Gastrocnemius medialis (tissue), 4 donors: Measurements from ENCODE around the gene ADAMTS8. TPM values are rescaled to one million over a fixed set of nuclear protein-coding genes. Genes with fewer than 3 reads are reported as not detected.

Source experiments
- ATAC-seq, 2 donors: fragments of 150-250 bp; one replicate each; pipeline ENCODE4 v1.9.1; 2016
- DNase-seq, 2 donors: peaks; one replicate each; pipeline ENCODE4 v3.0.0-alpha.2; 2019
- H3K27ac ChIP-seq, 4 donors: fragments of 200-600 bp; sonication (generic); 1 replicate in 1 of 4; 2 replicates in 3 of 4; pipeline ENCODE4 v1.5.1; 2016 to 2018; ENCODE audit warnings: mild to moderate bottlenecking in 2 of 4, moderate library complexity in 1 of 4
- H3K27me3 ChIP-seq, 3 donors: fragments of 200-600 bp; sonication (generic) in 2 of 3; 1 replicate in 1 of 3; 2 replicates in 2 of 3; pipeline versions ENCODE4 v1.5.1 to v1.6.0; 2016 to 2019; ENCODE audit warnings: mild to moderate bottlenecking in 1 of 3, moderate library complexity in 1 of 3
- H3K36me3 ChIP-seq, 2 donors: fragments of 200-600 bp; sonication (generic) in 1 of 2; one replicate each; pipeline ENCODE4 v1.5.1; 2017 to 2018
- H3K4me1 ChIP-seq, 2 donors: fragments of 200-600 bp; sonication (generic) in 1 of 2; one replicate each; pipeline ENCODE4 v1.5.1; 2016 to 2017; ENCODE audit warnings: mild to moderate bottlenecking in 2 of 2
- H3K4me3 ChIP-seq, 4 donors: fragments of 200-600 bp; sonication (generic) in 3 of 4; 1 replicate in 1 of 4; 2 replicates in 3 of 4; pipeline ENCODE4 v1.5.1; 2016 to 2019; ENCODE audit warnings: mild to moderate bottlenecking in 2 of 4
- H3K9me3 ChIP-seq, 3 donors: fragments of 200-600 bp; sonication (generic) in 2 of 3; 1 replicate in 1 of 3; 2 replicates in 2 of 3; pipeline ENCODE4 v1.5.1; 2016 to 2019
- CTCF ChIP-seq, 5 experiments: fragments of 450-650 bp in 3 of 5; fragments of 200-600 bp in 2 of 5; sonication (generic) in 2 of 5; IDR thresholded peaks in 4 of 5; conservative IDR thresholded peaks in 1 of 5; 1 replicate in 4 of 5; 2 replicates in 1 of 5; pipeline ENCODE4 v1.5.1; 2016 to 2019; ENCODE audit warnings: antibody characterized with exemption in 5 of 5, mild to moderate bottlenecking in 3 of 5, moderate library complexity in 3 of 5
- POLR2A ChIP-seq, 2 donors: fragments of 450-650 bp; IDR thresholded peaks; one replicate each; pipeline ENCODE4 v1.6.1; 2017; ENCODE audit warnings: antibody characterized with exemption in 2 of 2, mild to moderate bottlenecking in 2 of 2, moderate library complexity in 2 of 2
- in situ Hi-C, 4 donors: fragments of 200-750 bp; cut with MboI; loops; one replicate each; pipeline versions ENCODE4 v1.15.0 to v1.8.0; 2017; ENCODE audit warnings: low sequenced_read_pairs in 4 of 4
- intact Hi-C: fragments of 100-400 bp; cut with DNase I; formaldehyde crosslinking; loops from one replicate; pipeline ENCODE4 v1.15.1; 2023; ENCODE audit warnings: low total_unique reads
- total RNA-seq, 4 donors: library from RNA; depleted of rRNA; stranded (reverse); fragments of >200 nt; gene quantifications; one replicate each; pipeline versions ENCODE4 v1.1.0 to v1.2.3, GENCODE V29; 2016

Gene ADAMTS8
- total RNA-seq, 4 donors from 2014 or later: 0.26 to 0.46 (median 0.29) TPM; not detected in 1

- DNase-seq (no peak), ATAC-seq (no peak)
- Histone ChIP-seq H3K9me3 (no peaks in the 10 kb centered on the region), H3K4me3 (no peak overlapping the region), H3K27ac (no peak overlapping the region), H3K27me3 (no peaks in the 10 kb centered on the region), H3K36me3 (peaks cover 0 to 4% of the 10 kb centered on the region in 2 donors), H3K4me1 (peaks cover 0 to 10% of the 10 kb centered on the region in 2 donors)
- TF ChIP-seq POLR2A (IDR thresholded peaks at IDR 0.05): no peak
- TF ChIP-seq CTCF (IDR thresholded peaks at IDR 0.05 in 4 of 5, conservative IDR thresholded peaks at IDR 0.05 in 1 of 5): no peak
- intact Hi-C loops: no loop called here
- in situ Hi-C loops: no loop called here
Measured at GRCh38 chr11:130473056-130473794, 44.8 kb upstream of the ADAMTS8 start.

- peaks cover 0 to 4% of the 10 kb centered on the region in 2 donors for H3K36me3 ChIP-seq
- ATAC-seq: no peak
- DNase-seq: no peak
- intact Hi-C loops (no loop called here), in situ Hi-C loops (no loop called here)
- no peak overlapping the region for H3K27ac ChIP-seq
- no peaks in the 10 kb centered on the region for H3K27me3 ChIP-seq
- no peak overlapping the region for H3K4me3 ChIP-seq
- TF ChIP-seq CTCF (IDR thresholded peaks at IDR 0.05 in 4 of 5, conservative IDR thresholded peaks at IDR 0.05 in 1 of 5): no peak
- no peak for TF ChIP-seq POLR2A (IDR thresholded peaks at IDR 0.05)
- H3K9me3 ChIP-seq: no peaks in the 10 kb centered on the region
- peaks cover 0 to 5% of the 10 kb centered on the region in 2 donors for H3K4me1 ChIP-seq
Measured at GRCh38 chr11:130472434-130472961, 44.1 kb upstream of the ADAMTS8 start.

GRCh38 chr11:130471731-130472433 is 43.5 kb upstream of the ADAMTS8 start:
- DNase-seq: no peak
- Histone ChIP-seq H3K27ac (no peak overlapping the region), H3K4me3 (no peak overlapping the region), H3K27me3 (no peaks in the 10 kb centered on the region), H3K4me1 (peaks cover 0 to 4% of the 10 kb centered on the region in 2 donors), H3K9me3 (no peaks in the 10 kb centered on the region), H3K36me3 (peaks cover 0 to 4% of the 10 kb centered on the region in 2 donors)
- TF ChIP-seq POLR2A (IDR thresholded peaks at IDR 0.05): no peak
- no peak for TF ChIP-seq CTCF (IDR thresholded peaks at IDR 0.05 in 4 of 5, conservative IDR thresholded peaks at IDR 0.05 in 1 of 5)
- intact Hi-C loops (no loop called here), in situ Hi-C loops (no loop called here)
- no peak for ATAC-seq

GRCh38 chr11:130470832-130471706 is 42.7 kb upstream of the ADAMTS8 start:
- Histone ChIP-seq H3K27ac (no peak overlapping the region), H3K36me3 (peaks cover 0 to 4% of the 10 kb centered on the region in 2 donors)

More at GRCh38 chr11:130470832-130471706, 42.7 kb upstream of the ADAMTS8 start:
- ATAC-seq (no peak), DNase-seq (no peak)
- TF ChIP-seq POLR2A (IDR thresholded peaks at IDR 0.05) (no peak), CTCF (IDR thresholded peaks at IDR 0.05 in 4 of 5, conservative IDR thresholded peaks at IDR 0.05 in 1 of 5) (no peak)
- no peaks in the 10 kb centered on the region for H3K9me3 ChIP-seq
- no peaks in the 10 kb centered on the region for H3K27me3 ChIP-seq
- H3K4me3 ChIP-seq: no peak overlapping the region
- in situ Hi-C loops: no loop called here
- intact Hi-C loops: no loop called here
- no peaks in the 10 kb centered on the region for H3K4me1 ChIP-seq
